NT2/D1 (cell line): ENCODE results near the gene ASIC2.

Experiments used
- SUZ12 ChIP-seq: IDR thresholded peaks from 2 replicates; pipeline ENCODE4 v1.6.1; 2011; ENCODE audit not compliant: insufficient read length, insufficient read depth; ENCODE audit errors: extremely low read depth
- ZNF274 ChIP-seq: IDR thresholded peaks from 2 replicates; pipeline ENCODE4 v1.6.1; 2011; ENCODE audit warnings: mild to moderate bottlenecking, low read depth, low read length

DNA sequence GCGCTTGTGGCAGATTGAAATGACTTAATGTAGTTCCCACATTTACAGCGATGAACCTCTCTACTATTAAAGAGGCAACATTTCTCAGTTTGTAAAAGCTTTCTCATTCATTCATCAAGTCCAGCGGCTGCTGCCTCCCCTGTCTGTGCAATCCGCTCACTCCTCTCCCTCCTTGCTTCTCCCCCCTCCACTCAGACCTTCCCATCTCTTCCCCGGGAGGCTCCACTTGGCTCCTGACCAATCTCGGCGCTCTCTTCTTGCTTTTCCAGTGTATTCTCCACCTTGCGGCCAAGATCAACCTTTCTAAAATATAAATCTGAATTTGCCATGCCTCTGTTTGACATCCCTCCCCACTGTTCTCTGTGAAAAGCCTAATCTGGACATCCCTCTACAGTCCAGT lies 117.5 kb downstream of the ASIC2 start:
- TF ChIP-seq ZNF274: no peak
- no peak for TF ChIP-seq SUZ12
